Measurements from ENCODE around the gene GABRD.
"Not testable (repeated sequence)": the region's sequence is repeated elsewhere in the genome, so short reads cannot be mapped to it uniquely, and the experiment has no call there.

Gene GABRD

GRCh38 chr1:2019172-2019543 lies at the start of gene GABRD:
TSS of gene GABRD (plus strand) at chr1:2019345. CDS start at chr1:2019424, 79 bp downstream.
- DNase-seq, result no peak

- DNase-seq, result no peak
These were observed 49.6 kb upstream of the GABRD start for GRCh38 chr1:1969505-1969900.

- no peak for DNase-seq
These were observed 49.0 kb upstream of the GABRD start for GRCh38 chr1:1969953-1970716.

- no peak for DNase-seq
These were observed 48.1 kb upstream of the GABRD start for GRCh38 chr1:1971017-1971416.

DNA sequence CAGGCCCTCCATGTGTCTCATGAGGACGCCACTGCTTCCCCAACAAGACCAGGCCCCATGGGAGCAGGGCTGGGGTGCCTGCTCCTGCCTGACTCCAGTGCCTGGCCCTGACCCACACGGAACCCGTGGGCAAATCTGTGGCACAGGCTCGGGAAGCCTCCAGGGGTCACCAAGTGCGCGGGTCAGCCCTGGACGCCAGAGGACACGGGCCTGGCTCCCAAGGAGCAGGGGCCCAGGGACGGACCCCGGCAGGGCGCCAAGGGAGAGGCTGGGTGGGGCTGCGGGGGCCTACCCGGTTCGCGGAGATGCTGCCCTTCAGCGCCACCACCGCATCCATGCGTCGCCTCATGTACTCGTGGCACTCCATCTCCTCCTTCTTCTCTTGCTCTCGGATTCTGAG lies 47.5 kb upstream of the GABRD start:
- DNase-seq, result no peak

- no peak for DNase-seq
These were observed 46.0 kb upstream of the GABRD start for GRCh38 chr1:1972976-1973715.

GRCh38 chr1:1973716-1974642 lies 45.2 kb upstream of the GABRD start:
- DNase-seq, result no peak

DNA sequence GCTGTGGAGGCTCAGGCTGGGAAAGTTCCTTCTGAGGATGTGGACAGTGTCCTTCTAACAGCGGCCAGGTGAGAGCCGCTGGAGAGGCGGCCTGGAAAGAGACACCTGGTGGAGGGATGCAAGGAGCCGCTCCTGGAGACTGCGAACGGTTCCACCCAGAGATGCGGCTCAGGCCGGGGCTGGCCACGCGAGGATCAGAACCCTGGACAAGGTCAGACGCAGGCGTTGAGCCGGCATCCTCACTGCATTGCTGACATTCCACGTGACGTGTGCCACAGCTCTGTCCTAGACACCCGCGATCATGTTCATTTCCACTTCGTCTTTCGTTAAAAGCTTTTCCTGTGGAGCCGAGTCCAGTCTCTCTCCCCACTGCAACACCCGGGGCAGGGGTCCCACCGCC lies 44.3 kb upstream of the GABRD start:
- no peak for DNase-seq

GRCh38 chr1:1975535-1975934 lies 43.6 kb upstream of the GABRD start:
- no peak for DNase-seq

GRCh38 chr1:1976031-1976430 lies 43.1 kb upstream of the GABRD start:
- no peak for DNase-seq

GRCh38 chr1:1978108-1978507 lies 41.0 kb upstream of the GABRD start:
- no peak for DNase-seq

- not testable (repeated sequence) for DNase-seq
These were observed 40.3 kb upstream of the GABRD start for GRCh38 chr1:1978690-1979481.

DNA sequence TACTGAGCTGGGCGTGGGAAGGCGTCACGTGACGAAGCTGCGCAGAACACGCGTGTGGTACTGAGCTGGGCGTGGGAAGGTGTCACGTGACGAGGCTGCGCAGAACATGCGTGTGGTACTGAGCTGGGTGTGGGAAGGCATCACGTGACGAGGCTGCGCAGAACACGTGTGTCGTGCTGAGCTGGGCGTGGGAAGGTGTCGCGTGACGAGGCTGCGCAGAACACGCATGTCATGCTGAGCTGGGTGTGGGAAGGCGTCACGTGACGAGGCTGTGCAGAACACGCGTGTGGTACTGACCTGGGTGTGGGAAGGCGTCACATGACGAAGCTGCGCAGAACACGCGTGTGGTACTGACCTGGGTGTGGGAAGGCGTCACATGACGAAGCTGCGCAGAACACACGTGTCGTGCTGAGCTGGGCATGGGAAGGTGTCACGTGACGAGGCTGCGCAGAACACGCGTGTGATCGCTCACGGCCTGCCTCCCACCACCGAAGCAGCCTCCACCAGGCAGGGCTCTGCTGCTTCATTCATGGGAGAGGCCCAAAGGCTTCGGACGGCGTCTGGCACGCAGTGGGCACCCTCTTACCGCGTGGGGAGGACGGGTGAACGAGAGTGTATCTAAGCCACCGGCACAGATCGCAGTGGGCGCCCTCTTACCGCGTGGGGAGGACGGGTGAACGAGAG lies 39.5 kb upstream of the GABRD start:
- DNase-seq, result no peak

- DNase-seq, result no peak
These were observed 38.5 kb upstream of the GABRD start for GRCh38 chr1:1980467-1981141.

DNA sequence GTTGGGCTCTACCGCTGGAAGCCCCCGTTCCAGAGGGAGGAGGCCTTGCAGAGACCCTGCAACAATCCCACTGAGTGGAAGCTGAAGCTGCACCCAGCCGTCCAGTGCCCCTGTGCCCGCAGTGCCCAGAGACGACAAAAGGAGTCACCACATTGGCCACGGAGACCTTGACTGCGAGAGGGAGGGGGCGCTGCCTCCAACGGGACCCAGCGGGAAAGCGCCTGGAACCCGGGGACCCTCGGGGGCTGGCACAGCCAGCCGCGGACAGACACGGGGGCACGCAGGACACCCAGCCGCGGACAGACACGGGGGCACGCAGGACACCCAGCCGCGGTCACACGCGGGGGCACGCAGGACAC lies 38.0 kb upstream of the GABRD start:
- DNase-seq, result no peak

- DNase-seq, result not testable (repeated sequence)
These were observed 37.4 kb upstream of the GABRD start for GRCh38 chr1:1981631-1982327.

- DNase-seq, result no peak
These were observed 36.5 kb upstream of the GABRD start for GRCh38 chr1:1982379-1983232.

DNA sequence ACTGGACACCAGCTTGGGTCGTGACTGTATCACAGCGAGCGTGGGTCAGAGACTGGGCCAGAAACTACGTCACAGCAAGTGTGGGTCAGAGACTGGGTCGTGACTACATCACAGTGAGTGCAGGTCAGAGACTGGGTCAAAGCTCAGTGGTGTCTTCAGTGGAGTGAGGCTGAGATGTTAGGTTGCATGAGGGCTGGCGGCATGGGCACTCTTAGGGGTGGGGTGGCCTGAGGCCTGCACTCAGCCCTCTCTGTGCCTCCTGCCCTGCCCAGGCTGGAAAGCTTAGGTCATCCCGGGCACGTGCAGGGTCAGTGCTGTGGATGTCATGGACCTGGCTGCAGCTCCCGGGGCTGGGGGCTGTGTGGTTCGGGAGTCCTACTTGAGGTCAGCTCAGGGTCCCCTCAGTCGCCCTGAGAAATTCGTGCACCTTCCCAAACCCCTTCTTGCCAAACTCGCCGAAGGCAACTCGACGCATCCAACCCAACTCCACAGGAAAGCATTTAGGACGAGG lies 34.5 kb upstream of the GABRD start:
- DNase-seq, result no peak

- no peak for DNase-seq
These were observed 33.6 kb upstream of the GABRD start for GRCh38 chr1:1985375-1986050.

Measured in activated CD4-positive, CD25-positive, alpha-beta regulatory T cell (primary cell).